ENCODE measurements around the gene DPY19L1.

- no peak for TF ChIP-seq CTCF (conservative IDR thresholded peaks at IDR 0.05)
- TF ChIP-seq EZH2 (IDR thresholded peaks at IDR 0.05; ENCODE audit: low read depth), result no peak
Measured at GRCh38 chr7:34912236-34912635, 125.0 kb downstream of the DPY19L1 start.

All from PC-9 (cell line).